Left ventricle myocardium inferior (tissue), 1 donor: ENCODE data around the gene TMEM176A. TPM values are rescaled to one million over a fixed set of nuclear protein-coding genes. Genes with fewer than 3 reads are reported as not detected.

ENCODE experiments used
- DNase-seq: peaks from one replicate; pipeline ENCODE4 v3.0.0-alpha.2; 2020
- H3K27ac ChIP-seq: fragments of 200-600 bp; replicated peaks from 2 replicates; pipeline ENCODE4 v1.8.0; 2021
- H3K27me3 ChIP-seq: fragments of 200-600 bp; 2 replicates; pipeline ENCODE4 v1.8.0; 2021; ENCODE audit warnings: low read depth
- H3K36me3 ChIP-seq: fragments of 200-600 bp; 2 replicates; pipeline ENCODE4 v1.8.0; 2021
- H3K4me1 ChIP-seq: fragments of 200-600 bp; 2 replicates; pipeline ENCODE4 v1.8.0; 2021
- H3K4me3 ChIP-seq: fragments of 200-600 bp; 2 replicates; pipeline ENCODE4 v1.8.0; 2021; ENCODE audit warnings: mild to moderate bottlenecking, moderate library complexity
- H3K9me3 ChIP-seq: fragments of 200-600 bp; replicated peaks from 2 replicates; pipeline ENCODE4 v1.8.0; 2021
- CTCF ChIP-seq: fragments of 200-600 bp; IDR thresholded peaks from 2 replicates; pipeline ENCODE4 v1.8.0; 2021; ENCODE audit warnings: antibody characterized with exemption, mild to moderate bottlenecking, borderline replicate concordance
- intact Hi-C: fragments of 100-400 bp; cut with micrococcal nuclease; formaldehyde crosslinking; loops from one replicate; pipeline ENCODE4 v1.11.0; 2022
- total RNA-seq: library from RNA; stranded (reverse); fragmentation: NEBNext Ultra II Directional; extraction: Animal tissue kit (Norgen Biotek cat#: 25700); gene quantifications from one replicate; pipeline ENCODE4 v1.2.1, GENCODE V29; 2021
- donor health status: DM: no; HTN: yes; CAD: no; lungs with severe emphysema.

Gene TMEM176A
- total RNA-seq, 1 donor from 2014 or later = 18.5 TPM

GRCh38 chr7:150790416-150791075 is 10.0 kb upstream of the TMEM176A start:
- no peak for DNase-seq
- TF ChIP-seq CTCF = no peak
- no peak overlapping the region for H3K27ac ChIP-seq
- H3K27me3 ChIP-seq = no peaks in the 10 kb centered on the region
- H3K36me3 ChIP-seq = peaks cover under 1% of the 10 kb centered on the region
- no peaks in the 10 kb centered on the region for H3K9me3 ChIP-seq
- H3K4me3 ChIP-seq = no peak overlapping the region
- intact Hi-C loops = no loop called here
- H3K4me1 ChIP-seq = peaks cover 49% of the 10 kb centered on the region

DNA sequence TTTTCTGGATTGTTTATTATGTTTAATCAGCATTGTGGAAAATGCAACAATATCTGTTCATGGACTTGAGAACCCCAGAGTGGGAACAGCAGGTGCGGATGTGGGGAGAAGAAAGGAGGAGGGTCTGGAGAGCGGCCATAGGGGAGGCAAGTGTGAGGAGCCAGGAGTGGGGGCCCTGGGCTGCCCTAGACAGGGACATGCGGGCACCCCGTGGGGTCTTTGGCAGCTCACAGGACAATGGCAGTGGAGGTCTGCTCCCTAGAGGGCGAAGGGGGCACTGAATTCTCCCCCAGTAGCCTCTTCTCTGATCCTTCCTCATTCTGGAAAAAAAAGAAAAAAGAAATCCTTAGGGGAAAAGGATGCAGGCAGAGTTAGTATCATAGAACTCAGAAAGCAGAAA is 9.3 kb upstream of the TMEM176A start:
- intact Hi-C loops = no loop called here
- H3K36me3 ChIP-seq = peaks cover 7% of the 10 kb centered on the region
- peaks cover 41% of the 10 kb centered on the region for H3K4me1 ChIP-seq
- no peak for DNase-seq
- no peaks in the 10 kb centered on the region for H3K9me3 ChIP-seq
- no peaks in the 10 kb centered on the region for H3K27me3 ChIP-seq
- H3K4me3 ChIP-seq = no peak overlapping the region
- no peak overlapping the region for H3K27ac ChIP-seq
- TF ChIP-seq CTCF = no peak

DNA sequence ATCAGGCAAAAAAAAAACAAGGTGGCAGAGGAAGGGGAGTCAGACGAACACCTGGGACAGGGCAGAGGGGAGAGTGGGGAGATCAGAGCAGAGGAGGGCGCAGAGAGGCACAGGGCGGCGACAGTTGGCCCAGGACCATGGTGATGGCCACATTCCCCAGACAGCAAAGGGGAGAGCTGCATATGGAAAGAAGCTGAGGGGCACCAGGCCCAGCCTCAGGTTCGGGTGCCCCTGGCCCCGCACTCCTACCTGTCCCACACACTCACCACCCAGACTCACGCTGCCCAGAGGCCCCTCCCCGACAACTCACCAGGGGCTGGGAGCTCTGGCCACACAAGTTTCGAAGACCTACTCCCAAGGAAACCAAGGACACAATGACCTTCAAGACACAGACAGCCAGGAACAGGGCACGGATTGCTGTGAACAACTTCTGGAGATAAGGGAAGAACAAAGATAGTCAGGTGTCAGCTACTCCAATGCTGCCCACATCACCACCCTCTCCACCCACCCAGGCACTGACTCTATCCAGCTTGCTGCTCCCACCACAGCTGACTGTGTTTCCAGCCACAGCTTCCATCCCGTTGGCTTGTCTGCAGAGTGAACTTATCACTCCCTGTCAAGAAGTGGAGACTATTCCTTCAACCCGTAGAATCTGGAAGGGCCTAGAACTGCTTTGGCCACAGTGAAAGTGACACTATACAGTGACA is 8.7 kb upstream of the TMEM176A start:
- intact Hi-C loops = no loop called here
- H3K36me3 ChIP-seq = peaks cover 7% of the 10 kb centered on the region
- no peak overlapping the region for H3K27ac ChIP-seq

GRCh38 chr7:150793569-150794238 is 6.9 kb upstream of the TMEM176A start:
- intact Hi-C loops = no loop called here
- TF ChIP-seq CTCF = no peak
- DNase-seq = no peak
- Histone ChIP-seq H3K9me3 (no peaks in the 10 kb centered on the region), H3K27ac (no peak overlapping the region), H3K4me3 (no peak overlapping the region), H3K36me3 (peaks cover 7% of the 10 kb centered on the region), H3K27me3 (peaks cover under 1% of the 10 kb centered on the region), H3K4me1 (peaks cover 17% of the 10 kb centered on the region)

More for the DNA sequence above, 8.7 kb upstream of the TMEM176A start:
- TF ChIP-seq CTCF = no peak
- DNase-seq = no peak
- peaks cover 35% of the 10 kb centered on the region for H3K4me1 ChIP-seq
- H3K9me3 ChIP-seq = no peaks in the 10 kb centered on the region
- no peak overlapping the region for H3K4me3 ChIP-seq
- no peaks in the 10 kb centered on the region for H3K27me3 ChIP-seq

DNA sequence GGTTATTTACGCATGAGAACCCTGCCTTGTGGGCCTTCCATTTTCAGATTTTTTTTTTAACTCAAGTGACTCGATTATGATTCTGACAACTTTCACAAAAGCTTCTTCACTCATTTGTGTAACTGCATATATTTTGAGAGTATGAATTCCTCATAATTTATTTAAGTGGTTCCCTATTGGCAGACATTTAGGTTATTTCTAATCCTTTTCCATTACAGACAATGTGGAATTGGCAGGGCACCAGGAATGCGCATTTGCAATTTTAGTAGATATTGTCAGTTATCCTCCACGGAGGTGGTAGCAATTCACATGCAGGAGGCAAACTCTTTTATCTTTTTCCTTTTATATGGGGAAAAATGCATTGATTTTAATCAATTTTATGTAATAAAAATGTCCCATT is 2.9 kb upstream of the TMEM176A start:
- intact Hi-C loops = no loop called here

More for the DNA sequence above, 2.9 kb upstream of the TMEM176A start:
- Histone ChIP-seq H3K27ac (no peak overlapping the region), H3K9me3 (no peaks in the 10 kb centered on the region), H3K4me1 (peaks cover 19% of the 10 kb centered on the region), H3K36me3 (peaks cover 7% of the 10 kb centered on the region), H3K27me3 (peaks cover 35% of the 10 kb centered on the region), H3K4me3 (no peak overlapping the region)
- no peak for DNase-seq
- no peak for TF ChIP-seq CTCF
